HG02852 (cell line): ENCODE data around the gene STK11.
"Not testable (repeated sequence)": the region's sequence is repeated elsewhere in the genome, so short reads cannot be mapped to it uniquely, and the experiment has no call there.

Experiments used
- ATAC-seq: cut with Tn5 transposase; IDR thresholded peaks from one replicate; pipeline ENCODE4 v1.9.1; 2021; ENCODE audit warnings: mild to moderate bottlenecking, moderate library complexity; ENCODE audit not compliant: unreplicated experiment

Gene STK11

DNA sequence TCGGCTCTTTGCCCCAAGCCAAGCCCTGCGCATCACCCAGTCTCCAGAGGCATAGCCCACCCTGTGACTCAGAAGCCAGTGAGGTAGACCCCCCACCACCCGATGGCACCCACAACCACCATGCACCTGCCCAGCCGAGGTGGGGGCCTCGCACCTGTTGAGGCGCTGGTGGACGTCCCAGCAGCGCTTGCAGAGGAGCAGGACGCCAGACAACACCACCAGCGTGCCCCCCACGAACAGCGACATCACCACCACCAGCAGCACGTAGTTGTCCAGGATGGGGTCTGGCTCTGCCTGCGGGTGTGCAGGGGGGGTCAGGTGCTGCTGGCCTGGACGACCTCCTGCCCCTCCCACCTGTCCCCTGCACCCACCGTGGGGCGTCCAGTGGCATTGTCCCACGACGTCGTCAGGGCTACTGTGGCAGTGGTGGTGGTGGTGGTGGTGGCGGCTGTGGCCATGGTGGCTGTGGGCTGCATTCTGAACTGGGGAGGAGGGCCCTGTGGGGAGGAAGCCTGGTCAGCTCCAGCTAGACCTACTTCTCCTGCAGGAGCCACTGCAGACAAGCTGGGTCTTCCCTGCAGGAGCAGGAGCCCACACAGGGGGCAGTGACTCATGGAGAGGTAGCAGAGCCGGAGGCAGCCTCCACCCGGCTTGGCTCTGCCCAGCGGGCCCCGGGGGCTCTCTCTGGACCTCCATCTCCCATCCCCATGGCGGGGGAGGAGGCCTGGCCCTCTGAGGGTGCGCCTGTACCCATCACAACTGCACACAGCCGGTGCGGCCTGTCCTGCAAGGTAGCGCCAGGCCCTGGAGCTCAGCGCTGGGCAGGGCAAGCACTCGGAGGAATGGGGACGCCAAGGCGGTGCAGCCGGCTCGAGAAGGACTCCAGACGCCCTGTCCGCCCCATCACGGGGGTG, 30.3 kb downstream of the STK11 start:
- ATAC-seq = no peak

DNA sequence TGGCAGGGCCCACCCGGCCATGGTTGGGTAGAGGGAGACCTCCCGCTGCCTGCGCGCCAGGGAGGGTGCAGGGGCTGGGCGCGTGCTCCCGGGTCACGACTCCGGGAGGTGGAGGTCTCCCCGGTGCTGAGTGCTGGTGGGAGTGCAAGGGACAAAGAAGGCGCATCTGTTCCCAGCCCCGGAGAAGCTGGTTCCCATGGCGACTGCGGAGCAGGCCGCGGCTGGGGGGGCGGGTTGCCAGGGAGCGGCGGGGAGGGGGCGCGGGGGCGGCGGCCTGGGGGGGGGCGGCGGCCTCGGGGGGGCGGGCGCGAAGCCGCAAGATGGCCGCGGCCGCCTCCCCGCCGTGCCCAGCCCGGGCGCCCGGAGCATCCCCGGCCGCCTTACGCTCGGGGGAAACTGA, 31.0 kb downstream of the STK11 start:
- ATAC-seq = no peak

DNA sequence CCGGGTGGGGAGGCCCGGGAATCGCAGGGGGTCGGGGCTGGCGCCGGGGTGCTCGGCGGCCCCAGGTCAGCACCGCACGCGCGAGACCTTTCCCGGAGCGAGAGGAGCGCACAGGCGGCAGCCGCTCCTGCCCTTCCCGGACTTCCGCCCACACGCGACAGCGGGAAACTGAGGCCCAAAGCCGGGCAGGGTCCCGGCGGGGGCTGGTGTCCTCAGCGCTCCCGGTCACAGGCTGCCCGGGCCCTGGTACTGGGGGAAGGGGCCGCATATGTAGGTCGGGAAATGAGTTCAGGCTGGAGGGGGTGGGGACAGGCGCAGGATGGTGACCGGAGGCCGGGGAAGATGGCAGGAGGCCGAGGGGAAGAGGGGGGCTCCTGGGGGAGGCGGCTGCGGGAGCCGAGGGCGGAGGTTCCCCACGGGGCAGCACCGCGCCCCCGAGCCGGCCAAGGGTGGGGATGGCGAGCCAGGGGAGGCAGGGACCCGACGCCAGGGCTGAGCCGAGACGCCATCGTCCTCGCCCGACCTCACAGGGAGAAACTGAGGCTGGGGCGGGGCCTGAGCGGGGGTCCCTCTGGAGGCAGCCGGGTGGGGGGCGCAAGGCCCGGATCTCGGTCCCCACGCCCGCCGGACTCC, 31.6 kb downstream of the STK11 start:
- no peak for ATAC-seq

DNA sequence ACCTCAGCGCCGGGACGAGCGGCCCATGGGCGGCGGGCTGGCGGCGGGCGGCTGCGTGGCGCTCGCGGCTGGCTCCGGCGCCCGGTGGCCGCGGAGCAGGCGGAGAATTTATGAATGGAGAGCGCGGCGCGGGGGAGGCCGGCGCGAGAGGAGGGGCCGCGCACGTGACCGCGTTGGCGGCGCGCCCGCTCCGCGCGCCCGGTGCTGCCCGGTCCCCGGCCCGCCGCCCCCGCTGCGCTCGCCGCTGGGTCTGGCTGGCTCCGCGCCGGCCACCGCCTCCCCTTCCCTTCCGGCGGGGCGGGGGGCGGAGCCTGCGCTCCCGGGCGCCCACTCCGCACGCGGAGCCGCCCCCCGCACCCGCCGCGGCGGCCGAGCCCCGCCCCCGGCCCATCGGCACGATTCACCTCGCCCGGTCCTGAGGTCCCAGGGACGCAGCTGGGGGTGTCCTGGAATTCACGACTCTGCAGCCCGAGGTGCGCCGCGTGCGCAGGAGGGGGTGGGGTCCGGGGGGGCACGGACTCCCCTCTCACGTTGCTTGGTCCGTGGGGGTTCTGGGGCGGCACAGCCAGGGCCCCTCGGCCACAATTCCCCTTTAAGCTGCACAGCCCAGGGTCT, 32.3 kb downstream of the STK11 start, which contains the start of gene CBARP:
Gene CBARP (minus strand): TSS at position 252 of the 615 bp plus-strand sequence. CDS start 1,905 bp downstream, outside the sequence.
- no peak for ATAC-seq

DNA sequence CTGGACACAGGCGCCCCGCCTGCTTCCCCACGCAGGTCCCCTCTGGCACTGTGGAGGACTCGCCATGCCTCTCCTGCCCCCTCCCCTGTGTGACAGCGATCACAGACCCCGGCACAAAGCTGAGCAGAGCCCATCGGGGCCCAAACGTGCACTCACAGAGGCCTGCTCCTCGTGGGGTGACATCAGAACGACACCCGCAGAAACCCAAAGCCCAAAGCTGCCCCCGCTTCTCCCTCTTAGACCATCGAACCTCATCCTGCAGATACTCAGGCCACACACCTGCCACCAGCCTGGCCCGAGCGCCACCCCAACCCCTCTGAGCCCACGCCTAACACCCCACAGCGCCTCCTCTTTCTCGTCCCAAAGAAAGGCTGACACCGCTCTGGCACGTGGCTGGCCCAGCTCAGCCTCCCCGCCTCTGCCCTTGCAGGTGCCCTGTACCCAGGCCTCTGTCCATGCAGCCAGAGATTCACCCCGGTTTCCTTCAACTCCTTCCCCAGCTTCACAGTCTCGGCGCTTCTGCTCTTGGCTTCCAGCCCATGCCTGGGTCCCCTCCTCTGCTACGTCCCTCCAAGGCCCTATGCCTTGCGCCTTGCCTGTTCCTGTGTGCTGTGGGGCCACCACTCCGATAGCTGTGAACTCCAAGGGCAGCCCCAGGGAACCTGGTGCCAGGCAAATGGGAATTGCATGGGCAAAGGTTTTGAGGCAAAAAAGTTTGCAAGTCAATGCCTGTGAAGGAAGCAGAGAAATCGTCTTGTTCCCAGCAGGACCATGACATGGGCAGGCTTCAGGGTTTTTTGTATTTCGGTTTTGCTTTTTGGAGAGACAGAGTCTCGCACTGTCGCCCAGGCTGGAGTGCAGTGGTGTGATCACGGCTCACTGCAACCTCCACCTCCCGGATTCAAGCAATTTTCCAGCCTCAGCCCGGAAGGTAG, 33.1 kb downstream of the STK11 start:
- no peak for ATAC-seq

DNA sequence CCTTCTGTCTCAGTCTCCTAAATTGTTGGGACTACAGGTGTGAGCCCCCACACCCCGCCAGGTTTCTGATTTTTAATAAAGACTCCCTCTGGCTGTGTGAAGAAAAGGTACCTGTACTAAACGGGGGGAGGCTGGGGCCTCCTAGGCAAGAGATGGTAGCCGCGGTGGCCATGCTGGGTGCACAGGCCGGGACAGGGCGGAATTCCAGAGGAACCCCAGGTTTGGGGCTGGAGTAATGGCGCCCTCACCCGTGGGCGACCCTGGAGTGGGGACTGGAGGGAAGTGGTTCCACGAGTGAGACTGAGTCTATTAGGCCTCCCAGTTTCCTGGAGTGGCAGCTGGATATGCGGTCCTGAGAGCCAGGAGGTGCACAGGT, 33.8 kb downstream of the STK11 start:
- no peak for ATAC-seq

DNA sequence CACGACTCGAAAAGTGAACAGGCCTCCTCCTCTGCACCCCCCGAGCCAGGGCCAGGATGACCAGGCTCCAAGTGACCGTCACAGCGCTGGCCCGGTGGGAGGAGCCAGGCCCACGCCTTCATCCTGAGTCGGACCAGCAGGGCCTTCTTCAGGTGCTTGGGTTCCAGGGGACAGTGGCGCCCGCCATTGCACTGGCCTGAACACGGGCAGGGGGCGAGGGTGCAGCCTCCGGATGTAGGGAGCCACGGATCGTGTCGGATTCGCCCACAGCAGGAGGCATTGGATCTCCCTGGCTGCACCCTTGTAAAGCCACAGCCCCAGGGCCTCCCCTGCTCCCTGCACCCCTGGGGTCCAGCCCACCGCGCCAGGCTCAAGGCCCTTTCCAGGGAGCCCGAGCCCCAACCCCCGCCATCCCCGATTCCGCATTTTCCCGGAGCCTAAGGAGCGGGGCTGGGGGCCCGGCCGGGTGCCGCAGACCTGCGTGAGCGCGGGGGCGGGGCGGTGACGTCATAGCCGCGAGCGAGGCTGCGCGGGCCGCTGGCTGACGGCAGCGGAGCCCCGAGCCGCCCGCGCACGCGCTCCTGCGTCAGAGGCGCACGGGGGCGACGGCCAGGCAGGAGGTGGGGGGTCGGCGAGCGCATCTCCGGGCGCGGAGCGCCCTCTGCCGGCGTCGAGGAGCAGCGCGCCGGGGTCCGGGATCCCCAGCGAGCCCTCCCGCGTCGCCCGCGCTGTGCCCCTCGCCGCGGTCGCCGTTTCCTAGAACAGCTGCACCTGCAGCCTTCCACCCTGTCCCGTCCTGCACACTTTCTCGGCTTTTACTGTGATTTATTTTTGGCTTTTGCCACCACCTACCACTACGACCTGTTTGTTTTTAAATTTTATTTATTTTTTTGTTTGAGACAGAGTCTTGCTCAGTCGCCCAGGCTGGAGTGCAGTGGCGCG, 34.5 kb downstream of the STK11 start:
- ATAC-seq = peak; percentile 37

DNA sequence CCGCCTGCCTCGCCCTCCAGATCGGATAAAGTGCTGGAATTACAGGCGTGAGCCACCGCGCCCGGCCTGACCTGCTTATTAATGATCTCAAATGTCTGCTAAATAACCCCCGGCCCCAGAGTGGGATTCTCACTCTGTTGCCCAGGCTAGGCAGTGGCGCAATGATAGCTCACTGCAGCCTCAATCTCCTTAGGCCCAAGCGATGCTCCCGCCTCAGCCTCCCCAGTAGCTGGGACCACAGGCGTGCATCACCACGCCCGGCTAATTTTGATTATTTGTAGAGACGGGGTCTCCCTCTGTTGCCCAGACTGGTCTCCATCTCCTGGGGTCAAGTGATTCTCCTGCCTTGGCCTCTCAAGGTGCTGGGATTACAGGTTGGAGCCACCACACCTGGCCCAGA, 35.3 kb downstream of the STK11 start:
- ATAC-seq = no peak

DNA sequence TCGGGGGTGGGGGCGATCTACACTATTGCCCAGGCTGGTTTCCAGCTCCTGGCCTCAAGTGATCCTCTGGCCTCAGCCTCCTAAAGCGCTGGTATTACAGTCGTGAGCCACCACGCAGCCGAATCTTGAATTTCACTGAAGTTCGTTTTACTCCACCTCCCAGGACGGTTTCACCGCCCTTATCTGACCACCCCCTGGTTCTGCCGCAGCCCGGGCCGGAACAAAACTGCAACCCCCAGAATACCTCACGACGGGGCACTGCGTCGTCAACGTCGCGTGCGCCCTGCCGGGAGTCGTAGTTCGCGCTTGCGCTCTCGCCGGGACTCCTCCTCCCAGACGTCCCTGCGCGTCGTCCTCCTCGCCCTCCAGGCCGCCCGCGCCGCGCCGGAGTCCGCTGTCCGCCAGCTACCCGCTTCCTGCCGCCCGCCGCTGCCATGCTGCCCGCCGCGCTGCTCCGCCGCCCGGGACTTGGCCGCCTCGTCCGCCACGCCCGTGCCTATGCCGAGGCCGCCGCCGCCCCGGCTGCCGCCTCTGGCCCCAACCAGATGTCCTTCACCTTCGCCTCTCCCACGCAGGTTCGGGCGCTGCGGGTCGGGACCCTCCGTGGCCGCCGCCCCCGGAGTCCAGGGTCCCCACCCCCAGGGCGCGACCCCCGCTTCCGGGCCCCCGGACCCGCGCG, 36.0 kb downstream of the STK11 start, which contains the start of gene ATP5F1D:
Gene ATP5F1D (plus strand): TSS at position 335 of the 679 bp plus-strand sequence. CDS start 100 bp downstream, at position 435.
- ATAC-seq = peak; percentile 52

DNA sequence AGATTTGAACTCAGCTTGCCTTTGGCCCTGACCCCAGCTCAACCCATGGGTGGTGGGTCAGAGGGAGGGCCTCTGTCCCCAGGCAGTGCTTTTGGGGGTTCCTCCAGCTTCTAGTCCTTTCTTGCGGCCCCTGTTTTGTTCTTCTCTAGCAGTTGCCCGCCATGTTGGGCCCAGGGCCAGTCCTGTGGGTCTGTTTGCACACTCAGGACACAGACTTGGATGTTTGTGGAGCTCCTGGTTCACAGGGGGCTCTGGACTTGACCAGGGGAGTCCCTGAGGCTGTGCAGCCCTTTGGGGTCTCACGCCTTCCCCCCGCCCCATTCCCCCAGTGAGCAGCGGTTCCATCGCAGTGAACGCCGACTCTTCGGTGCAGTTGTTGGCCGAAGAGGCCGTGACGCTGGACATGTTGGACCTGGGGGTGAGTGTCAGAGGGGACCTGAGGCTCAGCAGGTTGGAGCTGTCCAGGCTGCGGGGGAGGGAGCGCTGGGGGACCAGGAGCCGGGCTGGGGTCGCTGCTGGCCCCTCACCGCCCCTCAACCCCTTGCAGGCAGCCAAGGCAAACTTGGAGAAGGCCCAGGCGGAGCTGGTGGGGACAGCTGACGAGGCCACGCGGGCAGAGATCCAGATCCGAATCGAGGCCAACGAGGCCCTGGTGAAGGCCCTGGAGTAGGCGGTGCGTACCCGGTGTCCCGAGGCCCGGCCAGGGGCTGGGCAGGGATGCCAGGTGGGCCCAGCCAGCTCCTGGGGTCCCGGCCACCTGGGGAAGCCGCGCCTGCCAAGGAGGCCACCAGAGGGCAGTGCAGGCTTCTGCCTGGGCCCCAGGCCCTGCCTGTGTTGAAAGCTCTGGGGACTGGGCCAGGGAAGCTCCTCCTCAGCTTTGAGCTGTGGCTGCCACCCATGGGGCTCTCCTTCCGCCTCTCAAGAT, 38.5 kb downstream of the STK11 start:
- ATAC-seq = no peak

DNA sequence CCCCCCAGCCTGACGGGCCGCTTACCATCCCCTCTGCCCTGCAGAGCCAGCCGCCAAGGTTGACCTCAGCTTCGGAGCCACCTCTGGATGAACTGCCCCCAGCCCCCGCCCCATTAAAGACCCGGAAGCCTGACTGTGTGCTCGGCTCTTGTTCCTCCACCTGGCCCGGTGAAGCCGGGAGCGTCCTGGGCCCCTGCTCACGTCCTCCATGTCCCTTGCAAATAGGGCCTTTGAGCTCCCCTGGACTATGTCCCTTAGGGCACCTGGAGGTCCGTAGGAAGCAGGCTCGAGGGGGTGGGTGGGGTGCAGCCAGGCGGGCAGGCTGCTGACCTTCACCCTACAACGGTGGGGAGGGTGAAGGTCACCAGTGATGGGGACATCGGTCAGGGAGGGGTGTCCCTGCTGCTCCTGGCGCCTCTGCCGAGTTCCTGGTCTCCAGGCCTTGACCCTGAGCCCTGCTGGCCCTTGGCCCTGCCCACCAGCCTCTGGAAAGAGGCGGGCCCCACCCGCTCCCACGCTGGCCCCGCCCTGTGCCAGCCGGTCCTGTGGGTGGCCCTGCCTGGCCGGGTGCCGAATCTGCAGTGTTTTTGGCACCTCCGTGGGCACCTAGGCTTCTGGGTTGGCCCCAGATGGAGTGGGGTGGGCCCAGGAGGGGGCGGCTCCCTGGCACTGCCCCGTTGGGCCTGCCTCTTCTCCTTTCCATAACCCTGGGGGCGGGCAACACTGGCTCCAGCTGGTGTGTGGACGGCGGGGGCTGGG, 39.3 kb downstream of the STK11 start:
- no peak for ATAC-seq

DNA sequence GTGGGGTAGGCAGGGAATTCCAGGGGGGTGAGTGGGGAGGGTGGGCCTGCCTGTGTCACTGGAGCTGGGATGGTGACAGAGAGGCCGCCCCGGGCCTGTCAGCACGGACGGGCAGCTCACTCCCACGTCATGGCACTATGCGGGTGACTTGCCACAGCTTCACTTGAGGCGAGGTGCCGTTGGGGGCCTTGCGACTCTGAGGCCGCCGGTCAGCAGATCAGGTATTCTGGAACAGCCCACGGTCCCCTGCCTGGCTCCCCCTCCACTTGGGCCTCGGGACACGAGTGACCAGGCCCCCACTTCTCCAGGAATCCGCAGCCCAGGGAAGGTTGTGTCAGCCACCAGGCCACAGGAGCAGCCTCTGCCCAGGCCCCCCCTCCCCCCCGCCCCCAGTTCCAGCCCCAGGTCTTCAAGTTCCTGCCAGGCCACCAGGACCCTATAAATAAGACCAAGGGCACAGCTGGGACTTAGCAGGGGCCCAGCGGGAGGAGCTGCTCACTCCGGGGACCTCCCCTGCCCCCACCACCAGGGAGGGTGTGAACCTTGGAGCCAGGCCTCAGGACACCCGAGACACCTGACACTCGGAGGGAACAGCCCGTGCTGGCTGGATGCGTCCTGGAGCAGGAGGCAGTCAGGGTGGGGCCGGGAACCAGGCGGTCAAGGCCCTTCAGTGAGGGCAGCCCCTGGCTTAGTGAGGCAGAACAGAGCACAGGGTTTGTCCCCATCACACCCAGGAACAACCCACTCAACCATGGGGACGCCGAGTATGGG, 40.1 kb downstream of the STK11 start:
- no peak for ATAC-seq

DNA sequence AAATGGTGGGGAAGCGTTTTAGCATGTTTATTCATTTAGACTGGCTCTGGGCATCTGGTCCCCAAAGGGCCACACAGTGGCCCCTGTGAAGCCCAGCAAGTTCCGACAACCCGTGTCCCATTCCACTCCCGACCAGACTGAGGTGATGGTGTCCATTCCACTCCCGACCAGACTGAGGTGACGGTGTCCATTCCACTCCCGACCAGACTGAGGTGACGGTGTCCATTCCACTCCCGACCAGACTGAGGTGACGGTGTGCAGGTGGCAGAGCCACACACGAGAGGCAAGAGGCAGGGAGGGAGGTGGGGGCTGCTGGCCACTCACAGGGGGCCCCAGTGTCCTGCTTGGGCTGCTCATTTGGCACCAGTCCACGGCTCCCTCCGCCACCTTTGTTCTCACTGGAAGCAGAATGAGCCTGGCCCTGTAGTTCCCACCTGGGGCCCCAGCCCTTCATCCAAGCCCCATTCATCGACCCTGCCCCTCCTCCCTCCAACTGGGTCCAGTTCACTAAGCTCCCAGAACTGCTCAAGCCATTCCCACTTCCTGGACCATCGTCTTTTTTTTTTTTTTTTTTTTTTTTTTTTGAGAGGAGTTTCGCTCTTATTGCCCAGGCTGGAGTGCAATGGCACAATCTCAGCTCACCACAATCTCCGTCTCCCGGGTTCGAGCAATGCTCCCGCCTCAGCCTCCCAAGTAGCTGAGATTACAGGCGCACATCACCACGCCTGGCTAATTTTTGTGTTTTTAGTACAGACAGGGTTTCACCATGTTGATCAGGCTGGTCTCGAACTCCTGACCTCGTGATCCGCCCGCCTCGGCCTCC, 40.9 kb downstream of the STK11 start:
- not testable (repeated sequence) for ATAC-seq

DNA sequence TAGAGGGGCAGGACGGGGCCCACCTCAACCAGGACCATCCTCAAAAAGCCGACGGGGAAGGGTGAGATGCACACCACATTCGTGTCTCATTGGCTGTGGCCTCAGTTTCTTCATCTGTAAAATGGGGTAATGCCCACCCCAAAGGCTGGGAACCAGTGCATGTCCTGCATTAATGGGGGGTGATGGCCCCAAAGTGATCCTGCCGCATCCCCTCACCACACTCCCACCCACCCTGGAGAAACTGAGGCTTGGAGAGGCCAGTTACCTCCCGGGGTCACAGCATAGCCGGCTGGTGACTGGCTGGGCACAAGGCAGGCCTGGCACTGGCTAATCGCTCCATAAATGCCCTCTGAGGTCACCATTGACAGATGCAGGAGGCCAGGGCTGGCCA, 42.2 kb downstream of the STK11 start:
- no peak for ATAC-seq

DNA sequence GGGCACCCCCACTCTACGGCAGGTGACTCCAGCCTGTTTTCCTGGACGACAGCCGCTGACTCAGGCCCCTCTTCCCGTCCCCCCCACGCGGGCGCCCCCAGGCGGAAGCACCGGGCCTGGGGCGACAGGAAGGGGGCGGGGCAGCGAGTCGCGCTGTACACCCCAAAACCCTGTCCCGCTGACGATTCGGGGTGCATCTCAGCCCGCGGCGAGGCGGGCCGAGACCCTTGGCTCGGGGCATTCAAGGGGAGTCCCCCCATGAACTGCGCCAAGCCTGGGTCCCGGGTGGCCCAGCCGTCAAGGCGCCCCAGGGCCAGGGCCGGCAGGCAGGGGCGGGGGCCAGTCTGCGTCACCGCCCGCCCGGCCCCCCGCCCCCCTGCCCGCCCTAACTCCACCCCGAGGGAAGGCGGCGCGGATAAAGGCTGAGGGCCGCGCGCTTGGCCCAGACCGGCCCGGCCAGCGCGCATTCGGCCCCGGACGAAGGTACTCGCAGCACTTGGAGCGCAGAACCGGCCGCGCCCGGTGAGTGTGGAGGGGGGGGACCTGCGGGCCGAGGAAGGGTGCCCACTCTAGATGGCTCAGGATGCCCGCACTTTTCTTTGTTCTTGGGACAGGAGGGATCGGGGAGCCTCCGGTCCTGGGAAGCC, 42.7 kb downstream of the STK11 start, which contains the start of gene MIDN:
Gene MIDN (plus strand): TSS at position 445 of the 647 bp plus-strand sequence. CDS start 1,714 bp downstream, outside the sequence.
- ATAC-seq = peak; percentile 4
